ENCODE measurements around the gene NGEF.

- TF ChIP-seq POLR2A (IDR thresholded peaks at IDR 0.05; ENCODE audit: low read depth, low read length), result no peak
- TF ChIP-seq BCLAF1 (IDR thresholded peaks at IDR 0.05), result no peak
- no peak for TF ChIP-seq MEF2B (IDR thresholded peaks at IDR 0.05; ENCODE audit: partially characterized antibody, poor library complexity, severe bottlenecking)
- TF ChIP-seq, protein P1, sequence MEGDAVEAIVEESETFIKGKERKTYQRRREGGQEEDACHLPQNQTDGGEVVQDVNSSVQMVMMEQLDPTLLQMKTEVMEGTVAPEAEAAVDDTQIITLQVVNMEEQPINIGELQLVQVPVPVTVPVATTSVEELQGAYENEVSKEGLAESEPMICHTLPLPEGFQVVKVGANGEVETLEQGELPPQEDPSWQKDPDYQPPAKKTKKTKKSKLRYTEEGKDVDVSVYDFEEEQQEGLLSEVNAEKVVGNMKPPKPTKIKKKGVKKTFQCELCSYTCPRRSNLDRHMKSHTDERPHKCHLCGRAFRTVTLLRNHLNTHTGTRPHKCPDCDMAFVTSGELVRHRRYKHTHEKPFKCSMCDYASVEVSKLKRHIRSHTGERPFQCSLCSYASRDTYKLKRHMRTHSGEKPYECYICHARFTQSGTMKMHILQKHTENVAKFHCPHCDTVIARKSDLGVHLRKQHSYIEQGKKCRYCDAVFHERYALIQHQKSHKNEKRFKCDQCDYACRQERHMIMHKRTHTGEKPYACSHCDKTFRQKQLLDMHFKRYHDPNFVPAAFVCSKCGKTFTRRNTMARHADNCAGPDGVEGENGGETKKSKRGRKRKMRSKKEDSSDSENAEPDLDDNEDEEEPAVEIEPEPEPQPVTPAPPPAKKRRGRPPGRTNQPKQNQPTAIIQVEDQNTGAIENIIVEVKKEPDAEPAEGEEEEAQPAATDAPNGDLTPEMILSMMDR (IDR thresholded peaks at IDR 0.05 in 2 of 3, conservative IDR thresholded peaks at IDR 0.05 in 1 of 3; ENCODE audit: control insufficient read depth in 2 of 3, extremely low read depth in 1 of 3, insufficient read depth in 1 of 3, low read depth in 3 of 3, low read length in 3 of 3), result no peak
- no peak for TF ChIP-seq FOXK2 (IDR thresholded peaks at IDR 0.05)
- TF ChIP-seq BMI1 (IDR thresholded peaks at IDR 0.05; ENCODE audit: borderline replicate concordance), result no peak
- no peak for TF ChIP-seq EGR1 (IDR thresholded peaks at IDR 0.05; ENCODE audit: borderline replicate concordance in 1 of 2, low read depth in 2 of 2, low read length in 2 of 2)
- no peak for TF ChIP-seq E4F1 (IDR thresholded peaks at IDR 0.05; ENCODE audit: borderline replicate concordance, partially characterized antibody)
Observed at GRCh38 chr2:232937278-232937906, 75.7 kb downstream of the NGEF start.
